Activated naive CD4-positive, alpha-beta T cell treated with anti-CD3 and anti-CD28 coated beads, Interleukin-2, amount 50 U/mL, for 72 hours (primary cell): ENCODE results near the gene DRG2. TPM values are rescaled to one million over a fixed set of nuclear protein-coding genes. Genes with fewer than 3 reads are reported as not detected.
A peak's percentile ranks its signal among the peaks of the same experiment; 100 is the strongest.

Source experiments
- ATAC-seq, 2 donors: fragments of 150-1000 bp; cut with Tn5 transposase; 2 replicates each; pipeline ENCODE4 v1.10.0; 2021; ENCODE audit warnings: mild to moderate bottlenecking in 2 of 2, moderate library complexity in 2 of 2
- DNase-seq, 2 donors: peaks; one replicate each; pipeline ENCODE4 v3.0.0; 2021 to 2022; ENCODE audit warnings: low spot score in 2 of 2
- H3K27ac Mint-ChIP-seq, 2 donors: one replicate each; pipeline ENCODE4 v1.8.0; 2022; ENCODE audit warnings: mild to moderate bottlenecking in 2 of 2, mixed read lengths in 2 of 2
- H3K36me3 Mint-ChIP-seq, 2 donors: one replicate each; pipeline ENCODE4 v1.8.0; 2022; ENCODE audit warnings: mixed read lengths in 2 of 2
- H3K9me3 Mint-ChIP-seq, 2 donors: one replicate each; pipeline ENCODE4 v1.8.0; 2022; ENCODE audit warnings: mixed read lengths in 2 of 2
- total RNA-seq, 2 donors: library from RNA; stranded (reverse); gene quantifications; one replicate each; pipeline ENCODE4 v1.2.3, GENCODE V29; 2022

DRG2 gene
- total RNA-seq, 2 donors from 2014 or later = 41.3 to 49.2 TPM

- Mint-ChIP-seq H3K36me3 (no peaks in the 10 kb centered on the region), H3K27ac (no peak overlapping the region), H3K9me3 (peaks cover 3 to 4% of the 10 kb centered on the region in 2 donors)
- ATAC-seq (no peak), DNase-seq (no peak)
Measured at GRCh38 chr17:18122990-18123753, 35.4 kb downstream of the DRG2 start.

DNA sequence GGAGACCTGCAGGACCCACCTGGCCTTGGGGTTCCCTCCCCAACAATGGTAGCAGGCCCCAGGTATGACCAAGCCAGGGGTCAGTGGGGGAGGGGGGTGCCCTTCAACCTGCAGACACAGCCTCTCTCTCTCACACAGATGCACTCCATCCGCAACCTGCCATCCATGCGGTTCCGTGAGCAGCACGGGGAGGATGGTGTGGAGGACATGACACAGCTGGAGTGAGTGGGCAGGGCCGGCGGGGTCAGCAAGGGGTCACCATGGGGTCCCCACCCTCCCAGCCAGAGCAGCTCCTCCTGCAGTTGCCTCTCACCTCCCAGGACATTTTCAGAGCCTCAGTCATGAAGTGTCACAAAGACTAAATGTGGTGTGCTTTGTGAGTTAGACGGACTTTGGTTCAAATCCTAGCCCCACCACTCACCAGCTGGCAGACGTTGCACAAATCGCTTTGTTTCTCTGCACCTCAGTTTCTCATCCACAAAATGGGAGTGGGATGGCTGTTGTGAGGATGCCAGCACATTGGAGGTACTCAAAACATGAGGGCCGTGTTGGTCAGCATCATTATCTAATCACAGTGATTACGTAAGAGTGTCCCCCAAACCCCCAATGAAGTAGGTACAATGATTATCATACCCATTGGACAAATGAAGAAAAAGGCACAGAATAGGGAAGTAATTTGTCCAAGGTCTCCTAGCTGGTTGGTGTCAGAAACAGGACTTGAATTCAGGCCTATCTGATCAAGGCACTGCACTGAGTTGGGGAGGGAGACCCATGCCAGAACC is 36.8 kb downstream of the DRG2 start:
- peaks cover 3% of the 10 kb centered on the region in 2 donors for H3K9me3 Mint-ChIP-seq
- H3K36me3 Mint-ChIP-seq = no peaks in the 10 kb centered on the region
- ATAC-seq (no peak), DNase-seq (no peak)
- H3K27ac Mint-ChIP-seq = no peak overlapping the region

DNA sequence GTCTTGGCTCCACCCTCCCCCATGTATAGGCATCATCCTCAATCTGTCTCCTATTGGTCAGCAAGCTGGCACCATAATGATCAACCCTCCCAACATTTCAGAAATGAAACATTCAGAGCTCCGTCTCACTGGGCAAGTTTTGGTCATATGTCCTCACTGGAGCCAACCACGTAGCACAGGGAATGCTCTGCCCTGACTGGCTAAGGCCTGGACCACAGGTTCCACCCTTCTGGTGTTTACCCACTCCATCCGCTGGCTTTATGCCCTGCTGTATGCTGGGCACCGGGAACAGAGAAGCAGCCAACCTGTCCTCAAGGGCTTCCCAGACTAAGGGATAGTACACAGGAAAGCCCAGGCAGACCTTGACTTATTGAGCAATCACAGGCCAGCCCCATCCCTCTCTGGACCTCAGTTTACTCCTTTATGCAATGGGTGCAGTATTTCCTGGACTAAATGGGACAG is 41.3 kb downstream of the DRG2 start:
- Mint-ChIP-seq H3K9me3 (no peaks in the 10 kb centered on the region), H3K27ac (no peak overlapping the region), H3K36me3 (no peaks in the 10 kb centered on the region)
- ATAC-seq (no peak), DNase-seq (no peak)

DNA sequence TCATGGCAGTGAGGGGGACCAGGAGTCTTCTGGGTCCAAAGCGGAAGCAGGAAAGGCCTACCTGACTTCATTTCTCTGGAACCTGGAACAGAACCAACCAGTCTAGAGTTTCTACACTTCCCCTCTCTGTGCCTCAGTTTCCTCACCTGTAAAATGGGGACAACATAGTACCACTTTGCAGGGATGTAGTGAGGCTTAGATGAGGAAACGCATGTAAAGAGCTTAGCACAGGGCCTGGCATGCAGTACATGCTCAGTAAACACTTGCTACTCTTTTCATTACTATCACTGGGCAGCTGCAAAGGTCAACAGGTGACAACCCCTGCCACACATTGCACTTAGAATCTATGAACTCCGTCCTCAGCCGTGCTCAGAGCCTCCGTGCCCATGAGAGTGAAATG is 45.0 kb downstream of the DRG2 start:
- ATAC-seq = no peak
- H3K36me3 Mint-ChIP-seq = no peaks in the 10 kb centered on the region
- H3K9me3 Mint-ChIP-seq = no peaks in the 10 kb centered on the region
- no peak for DNase-seq
- no peak overlapping the region for H3K27ac Mint-ChIP-seq

DNA sequence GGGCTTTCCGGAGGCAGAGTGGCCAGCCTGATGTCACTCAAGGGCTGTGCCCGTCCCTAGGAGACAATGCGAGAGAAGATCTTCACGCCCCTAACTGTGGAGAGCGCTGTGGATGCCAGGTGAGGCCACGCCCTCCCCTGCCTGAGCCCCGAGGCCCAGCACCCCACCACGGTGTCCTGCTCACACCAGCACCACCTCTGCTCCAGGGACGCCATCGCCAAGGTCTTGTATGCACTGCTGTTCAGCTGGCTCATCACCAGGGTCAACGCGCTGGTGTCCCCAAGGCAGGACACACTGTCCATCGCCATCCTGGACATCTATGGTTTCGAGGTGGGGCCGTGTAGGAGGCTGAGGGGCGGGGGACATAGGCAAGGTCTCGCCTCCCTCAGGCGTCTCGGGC is 48.6 kb downstream of the DRG2 start:
- no peak for ATAC-seq
- Mint-ChIP-seq H3K9me3 (no peaks in the 10 kb centered on the region), H3K36me3 (no peaks in the 10 kb centered on the region), H3K27ac (no peak overlapping the region)
- no peak for DNase-seq

- Mint-ChIP-seq H3K36me3 (no peaks in the 10 kb centered on the region), H3K9me3 (no peaks in the 10 kb centered on the region), H3K27ac (no peak overlapping the region)
- ATAC-seq (no peak), DNase-seq (no peak)
Measured at GRCh38 chr17:18138065-18138749, 50.5 kb downstream of the DRG2 start.

DNA sequence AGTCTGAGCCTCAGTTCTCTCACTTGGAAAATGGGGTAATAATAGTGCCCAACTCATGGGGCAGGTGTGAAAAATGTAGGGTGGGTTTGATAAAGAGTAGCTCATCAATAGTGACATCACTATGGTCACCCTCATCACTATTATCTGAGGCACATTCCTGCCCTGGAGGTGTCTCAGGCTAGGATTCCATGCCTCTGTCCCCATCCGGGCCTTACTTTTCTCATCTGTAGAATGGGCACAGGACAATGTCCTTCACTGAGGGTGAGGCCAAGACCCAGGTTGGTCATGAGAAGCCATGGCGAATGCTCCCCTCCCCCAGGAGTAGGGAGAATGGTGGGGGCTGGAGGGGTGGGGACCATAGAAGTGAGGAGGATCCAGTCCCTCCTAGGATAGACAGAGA is 51.3 kb downstream of the DRG2 start:
- Mint-ChIP-seq H3K9me3 (no peaks in the 10 kb centered on the region), H3K27ac (no peak overlapping the region), H3K36me3 (no peaks in the 10 kb centered on the region)
- DNase-seq (no peak), ATAC-seq (no peak)

DNA sequence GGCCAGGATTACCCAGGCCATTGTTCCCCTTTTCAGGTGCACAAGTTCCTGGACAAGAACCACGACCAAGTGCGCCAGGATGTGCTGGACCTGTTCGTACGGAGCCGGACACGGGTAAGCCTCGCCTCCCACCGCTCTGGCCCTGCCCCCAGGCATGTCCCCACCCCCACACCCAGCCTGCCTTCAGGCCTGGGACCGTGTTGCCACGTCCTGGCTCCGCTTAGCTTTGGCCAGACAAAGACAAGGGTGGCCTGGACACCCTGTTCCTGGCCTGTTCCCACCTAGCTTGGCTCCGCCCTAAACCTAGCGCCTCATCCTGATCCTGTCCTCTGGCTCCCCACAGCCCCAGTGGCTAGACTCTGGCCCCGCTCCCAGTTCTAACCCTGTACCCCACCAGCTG is 51.8 kb downstream of the DRG2 start:
- Mint-ChIP-seq H3K36me3 (no peaks in the 10 kb centered on the region), H3K27ac (no peak overlapping the region), H3K9me3 (no peaks in the 10 kb centered on the region)
- no peak for ATAC-seq
- DNase-seq = no peak

DNA sequence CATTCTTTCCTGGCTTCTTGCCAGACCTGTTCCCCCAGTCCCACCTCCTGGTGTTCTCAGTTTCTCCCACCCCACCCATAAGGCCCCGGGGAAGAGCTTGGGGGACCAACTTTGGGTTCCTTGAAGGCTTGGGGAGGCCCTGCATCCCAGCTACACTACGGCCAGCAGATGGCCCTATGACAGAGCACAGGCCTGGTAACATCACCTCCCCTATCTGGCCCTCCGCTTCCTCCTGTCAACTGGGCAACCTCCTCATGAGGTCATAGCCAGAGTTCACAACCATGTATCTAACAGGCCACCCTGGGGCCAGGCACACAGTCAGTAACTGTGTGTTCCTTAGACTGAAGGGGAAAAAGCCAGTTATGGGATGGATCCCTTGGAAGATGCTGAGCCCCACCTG is 52.2 kb downstream of the DRG2 start:
- no peaks in the 10 kb centered on the region for H3K36me3 Mint-ChIP-seq
- DNase-seq = no peak
- no peaks in the 10 kb centered on the region for H3K9me3 Mint-ChIP-seq
- ATAC-seq = no peak
- no peak overlapping the region for H3K27ac Mint-ChIP-seq

GRCh38 chr17:18140648-18141047 is 52.9 kb downstream of the DRG2 start:
- ATAC-seq (no peak), DNase-seq (no peak)
- no peaks in the 10 kb centered on the region for H3K9me3 Mint-ChIP-seq
- H3K27ac Mint-ChIP-seq = no peak overlapping the region
- H3K36me3 Mint-ChIP-seq = no peaks in the 10 kb centered on the region

- Mint-ChIP-seq H3K27ac (no peak overlapping the region), H3K9me3 (no peaks in the 10 kb centered on the region), H3K36me3 (no peaks in the 10 kb centered on the region)
- peak; percentile 36 to 50 for ATAC-seq
- peak in 1 of 2 donors; percentile 59 for DNase-seq
Measured at GRCh38 chr17:18141210-18141803, 53.6 kb downstream of the DRG2 start.

DNA sequence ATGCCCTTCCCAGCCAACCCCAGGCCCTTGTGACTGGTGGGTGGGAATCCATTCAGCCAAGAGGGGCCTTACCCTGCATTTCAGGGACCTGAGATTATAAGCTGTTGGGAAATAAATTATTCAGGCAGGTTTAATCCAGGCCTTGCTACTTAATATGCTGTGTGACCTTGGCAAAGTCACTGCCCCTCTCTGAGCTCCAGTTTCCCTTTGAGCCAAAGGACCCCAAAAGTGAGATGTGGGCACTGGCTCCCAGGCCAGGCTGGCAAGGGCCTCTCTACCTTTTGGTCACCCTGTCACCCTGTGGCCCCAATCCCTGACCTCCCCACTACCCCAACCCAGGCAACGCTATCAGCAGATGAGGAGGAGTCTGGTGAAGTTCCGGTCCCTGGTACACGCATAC is 54.7 kb downstream of the DRG2 start:
- H3K27ac Mint-ChIP-seq = no peak overlapping the region
- ATAC-seq (no peak), DNase-seq (no peak)
- no peaks in the 10 kb centered on the region for H3K36me3 Mint-ChIP-seq
- H3K9me3 Mint-ChIP-seq = no peaks in the 10 kb centered on the region

DNA sequence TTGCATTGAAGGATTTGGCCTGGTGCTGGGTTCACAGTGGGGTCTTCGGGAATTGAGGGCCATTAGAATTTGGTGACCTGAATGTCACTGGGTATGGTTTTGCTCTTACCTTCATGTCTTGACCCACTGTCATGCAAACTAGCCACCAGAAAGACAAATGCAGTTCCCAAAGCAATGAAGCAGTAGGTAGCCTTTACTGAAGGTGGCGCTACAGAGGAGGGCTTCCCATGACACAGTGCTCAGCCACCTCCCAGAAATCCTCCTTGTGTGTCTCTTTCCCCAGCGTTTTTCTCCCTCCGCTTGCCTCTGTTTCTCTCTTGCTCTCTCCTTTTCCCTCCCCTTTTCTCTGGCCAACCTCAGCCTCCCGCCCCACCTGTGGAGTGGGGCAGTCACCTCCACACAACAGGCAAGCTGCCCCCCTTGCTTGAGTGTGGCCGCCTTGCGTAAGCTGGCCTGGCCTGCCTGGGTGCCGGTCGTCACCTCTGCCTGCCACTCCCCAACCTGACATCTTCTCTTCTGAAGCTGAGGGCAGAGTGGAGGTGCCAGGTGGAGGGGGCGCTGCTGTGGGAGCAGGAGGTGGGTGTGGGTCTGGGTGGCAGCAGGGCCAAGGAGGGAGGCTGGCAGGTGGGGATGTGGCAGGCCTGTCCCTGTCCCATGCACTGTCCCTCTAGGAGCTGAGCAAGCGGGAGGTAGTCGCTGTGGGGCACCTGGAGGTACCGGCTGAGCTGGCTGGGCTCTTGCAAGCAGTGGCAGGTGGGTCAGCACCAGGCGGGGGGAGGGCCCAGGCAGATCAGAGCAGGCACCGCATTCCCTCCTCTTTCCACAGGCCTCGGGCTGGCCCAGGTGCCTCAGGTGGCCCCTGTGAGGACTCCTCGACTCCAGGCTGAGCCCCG is 55.5 kb downstream of the DRG2 start:
- ATAC-seq (peak in 1 of 2 donors; percentile 47), DNase-seq (no peak)
- no peaks in the 10 kb centered on the region for H3K9me3 Mint-ChIP-seq
- no peak overlapping the region for H3K27ac Mint-ChIP-seq
- H3K36me3 Mint-ChIP-seq = no peaks in the 10 kb centered on the region

- no peak for DNase-seq
- H3K9me3 Mint-ChIP-seq = no peaks in the 10 kb centered on the region
- no peaks in the 10 kb centered on the region for H3K36me3 Mint-ChIP-seq
- peak overlapping the region in 1 of 2 donors; percentile 76 for H3K27ac Mint-ChIP-seq
- no peak for ATAC-seq
Measured at GRCh38 chr17:18144261-18144660, 56.5 kb downstream of the DRG2 start.

- no peaks in the 10 kb centered on the region for H3K9me3 Mint-ChIP-seq
Measured at GRCh38 chr17:18144855-18145254, 57.1 kb downstream of the DRG2 start.

DNA sequence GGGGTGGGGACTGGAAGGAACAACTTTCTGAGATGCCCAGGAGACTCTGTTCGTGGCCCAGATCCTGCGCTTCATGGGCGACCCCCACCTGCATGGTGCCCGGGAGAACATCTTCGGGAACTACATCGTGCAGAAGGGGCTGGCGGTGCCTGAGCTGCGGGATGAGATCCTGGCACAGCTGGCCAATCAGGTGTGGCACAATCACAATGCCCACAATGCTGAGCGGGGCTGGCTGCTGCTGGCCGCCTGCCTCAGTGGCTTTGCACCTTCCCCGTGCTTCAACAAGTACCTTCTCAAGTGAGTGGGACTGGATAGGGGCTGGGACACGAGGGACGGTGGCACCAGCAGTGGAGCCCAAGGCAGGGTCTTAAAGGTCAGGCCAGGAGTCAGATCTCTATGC is 58.1 kb downstream of the DRG2 start:
- no peak for DNase-seq
- ATAC-seq = no peak
- Mint-ChIP-seq H3K27ac (peak overlapping the region in 1 of 2 donors; percentile 16), H3K9me3 (no peaks in the 10 kb centered on the region), H3K36me3 (no peaks in the 10 kb centered on the region)

More at GRCh38 chr17:18144855-18145254, 57.1 kb downstream of the DRG2 start:
- Mint-ChIP-seq H3K36me3 (no peaks in the 10 kb centered on the region), H3K27ac (peak overlapping the region in 1 of 2 donors; percentile 76)
- DNase-seq (no peak), ATAC-seq (no peak)
